GM06990 (cell line): ENCODE results near the gene OR52W1.

ENCODE experiments used
- DNase-seq: peaks from one replicate; pipeline ENCODE4 v3.0.0-alpha.2; 2011; ENCODE audit not compliant: insufficient read length; ENCODE audit errors: extremely low read depth
- H3K27me3 ChIP-seq: replicated peaks from 2 replicates; pipeline ENCODE4 v1.6.0; 2011; ENCODE audit warnings: low read length; ENCODE audit not compliant: control insufficient read depth, insufficient read depth
- H3K36me3 ChIP-seq: 2 replicates; pipeline ENCODE4 v1.5.1; 2011; ENCODE audit warnings: low read length; ENCODE audit not compliant: control insufficient read depth, insufficient read depth
- H3K4me3 ChIP-seq: replicated peaks from 2 replicates; pipeline ENCODE4 v1.5.1; 2011; ENCODE audit warnings: low read depth, mild to moderate bottlenecking, control low read depth, low read length
- TF ChIP-seq, protein P1 (sequence below): IDR thresholded peaks from 2 replicates; pipeline ENCODE4 v1.5.1; 2011; ENCODE audit warnings: low read length, control low read depth, mild to moderate bottlenecking, inconsistent platforms; ENCODE audit not compliant: insufficient read depth, poor library complexity, severe bottlenecking

OR52W1 gene, protein sequence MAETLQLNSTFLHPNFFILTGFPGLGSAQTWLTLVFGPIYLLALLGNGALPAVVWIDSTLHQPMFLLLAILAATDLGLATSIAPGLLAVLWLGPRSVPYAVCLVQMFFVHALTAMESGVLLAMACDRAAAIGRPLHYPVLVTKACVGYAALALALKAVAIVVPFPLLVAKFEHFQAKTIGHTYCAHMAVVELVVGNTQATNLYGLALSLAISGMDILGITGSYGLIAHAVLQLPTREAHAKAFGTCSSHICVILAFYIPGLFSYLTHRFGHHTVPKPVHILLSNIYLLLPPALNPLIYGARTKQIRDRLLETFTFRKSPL

DNA sequence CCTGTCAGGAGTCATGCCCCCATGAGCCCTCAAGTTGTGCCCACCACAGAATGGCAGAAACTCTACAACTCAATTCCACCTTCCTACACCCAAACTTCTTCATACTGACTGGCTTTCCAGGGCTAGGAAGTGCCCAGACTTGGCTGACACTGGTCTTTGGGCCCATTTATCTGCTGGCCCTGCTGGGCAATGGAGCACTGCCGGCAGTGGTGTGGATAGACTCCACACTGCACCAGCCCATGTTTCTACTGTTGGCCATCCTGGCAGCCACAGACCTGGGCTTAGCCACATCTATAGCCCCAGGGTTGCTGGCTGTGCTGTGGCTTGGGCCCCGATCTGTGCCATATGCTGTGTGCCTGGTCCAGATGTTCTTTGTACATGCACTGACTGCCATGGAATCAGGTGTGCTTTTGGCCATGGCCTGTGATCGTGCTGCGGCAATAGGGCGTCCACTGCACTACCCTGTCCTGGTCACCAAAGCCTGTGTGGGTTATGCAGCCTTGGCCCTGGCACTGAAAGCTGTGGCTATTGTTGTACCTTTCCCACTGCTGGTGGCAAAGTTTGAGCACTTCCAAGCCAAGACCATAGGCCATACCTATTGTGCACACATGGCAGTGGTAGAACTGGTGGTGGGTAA, at the start of gene OR52W1:
Gene OR52W1, plus strand, starts transcription at position 51 of the 637 bp plus-strand sequence. Its CDS starts 0 bp downstream, at position 51.
- DNase-seq: no peak
- no peak within 1 kb of the TSS for H3K4me3 ChIP-seq
- no peaks in the 10 kb centered on the region for H3K36me3 ChIP-seq
- no peaks in the 10 kb centered on the region for H3K27me3 ChIP-seq
- TF ChIP-seq, protein P1, sequence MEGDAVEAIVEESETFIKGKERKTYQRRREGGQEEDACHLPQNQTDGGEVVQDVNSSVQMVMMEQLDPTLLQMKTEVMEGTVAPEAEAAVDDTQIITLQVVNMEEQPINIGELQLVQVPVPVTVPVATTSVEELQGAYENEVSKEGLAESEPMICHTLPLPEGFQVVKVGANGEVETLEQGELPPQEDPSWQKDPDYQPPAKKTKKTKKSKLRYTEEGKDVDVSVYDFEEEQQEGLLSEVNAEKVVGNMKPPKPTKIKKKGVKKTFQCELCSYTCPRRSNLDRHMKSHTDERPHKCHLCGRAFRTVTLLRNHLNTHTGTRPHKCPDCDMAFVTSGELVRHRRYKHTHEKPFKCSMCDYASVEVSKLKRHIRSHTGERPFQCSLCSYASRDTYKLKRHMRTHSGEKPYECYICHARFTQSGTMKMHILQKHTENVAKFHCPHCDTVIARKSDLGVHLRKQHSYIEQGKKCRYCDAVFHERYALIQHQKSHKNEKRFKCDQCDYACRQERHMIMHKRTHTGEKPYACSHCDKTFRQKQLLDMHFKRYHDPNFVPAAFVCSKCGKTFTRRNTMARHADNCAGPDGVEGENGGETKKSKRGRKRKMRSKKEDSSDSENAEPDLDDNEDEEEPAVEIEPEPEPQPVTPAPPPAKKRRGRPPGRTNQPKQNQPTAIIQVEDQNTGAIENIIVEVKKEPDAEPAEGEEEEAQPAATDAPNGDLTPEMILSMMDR: no peak

DNA sequence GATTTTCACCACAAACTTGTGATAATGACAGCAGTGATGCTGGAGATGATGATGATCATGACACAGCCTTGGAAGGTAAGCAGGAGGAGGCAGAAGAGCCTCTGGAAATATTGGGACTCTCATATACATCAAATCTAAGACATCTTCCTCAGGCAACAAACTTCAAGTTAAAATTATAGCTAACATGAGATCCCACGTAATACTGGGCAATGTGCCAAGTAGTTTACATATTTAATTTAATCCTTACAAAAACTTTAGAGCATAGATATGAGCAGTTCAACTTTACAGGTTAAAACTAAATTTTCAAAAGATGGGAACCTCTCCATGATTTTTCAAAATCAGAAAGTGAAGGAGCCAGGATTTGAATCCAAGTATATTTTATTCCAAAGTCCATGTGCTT, 47.9 kb upstream of the OR52W1 start:
- H3K4me3 ChIP-seq: no peak overlapping the region
- TF ChIP-seq, protein P1: no peak
- H3K27me3 ChIP-seq: no peaks in the 10 kb centered on the region
- DNase-seq: no peak
- no peaks in the 10 kb centered on the region for H3K36me3 ChIP-seq

DNA sequence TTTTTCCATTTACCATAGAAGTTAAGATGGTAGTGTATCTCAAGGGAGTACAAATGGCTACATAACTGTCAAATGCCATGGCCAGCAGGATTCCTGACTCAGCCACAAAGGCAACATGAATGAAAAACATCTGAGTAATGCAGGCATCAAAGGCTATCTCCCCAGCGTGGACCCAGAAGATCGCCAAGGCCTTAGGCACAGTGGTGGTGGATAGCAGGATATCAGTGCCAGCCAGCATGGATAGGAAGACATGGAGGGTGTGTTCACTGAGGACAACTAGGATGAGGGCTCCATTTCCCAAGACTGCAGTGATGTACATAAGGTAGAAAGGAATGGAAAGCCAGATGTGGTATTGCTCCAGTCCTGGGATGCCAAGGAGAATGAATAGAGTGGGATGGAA, 46.9 kb upstream of the OR52W1 start:
- H3K36me3 ChIP-seq: no peaks in the 10 kb centered on the region
- no peak for DNase-seq
- TF ChIP-seq, protein P1: no peak
- H3K4me3 ChIP-seq: no peak overlapping the region
- no peaks in the 10 kb centered on the region for H3K27me3 ChIP-seq

DNA sequence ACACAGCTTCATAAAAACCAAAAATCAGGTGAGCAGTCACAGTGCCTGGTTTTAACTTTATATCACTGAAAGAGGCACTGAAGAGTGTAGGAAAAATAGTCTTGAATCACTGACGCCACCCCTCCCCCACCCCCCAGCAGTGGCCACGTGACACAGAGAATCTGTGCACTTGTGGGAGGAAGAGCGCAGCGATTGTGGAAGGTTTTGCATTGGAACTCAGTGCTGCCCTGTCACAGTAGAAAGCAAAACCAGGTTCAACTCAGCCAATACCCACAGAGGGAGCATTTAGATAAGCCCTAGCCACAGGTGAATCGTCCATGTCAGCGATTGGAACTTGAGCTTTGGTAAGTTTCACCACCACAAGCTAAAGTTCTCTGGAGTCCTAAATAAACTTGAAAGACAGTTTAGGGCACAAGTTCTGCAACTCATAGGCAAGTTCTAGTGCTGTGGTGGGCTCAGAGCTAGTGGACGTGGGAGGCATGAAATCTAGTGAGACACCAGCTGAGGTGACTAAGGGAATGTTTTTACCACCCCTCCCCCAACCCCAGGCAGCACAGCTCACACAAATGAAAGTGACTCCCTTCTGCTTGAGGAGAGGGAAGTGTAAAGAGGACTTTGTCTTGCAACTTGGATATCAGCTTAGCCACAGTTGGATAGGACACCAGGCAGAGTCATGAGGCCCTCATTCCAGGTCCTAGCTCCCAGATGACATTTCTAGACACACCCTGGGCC, 42.2 kb upstream of the OR52W1 start:
- no peak overlapping the region for H3K4me3 ChIP-seq
- H3K36me3 ChIP-seq: no peaks in the 10 kb centered on the region
- no peak for DNase-seq
- TF ChIP-seq, protein P1: no peak
- no peaks in the 10 kb centered on the region for H3K27me3 ChIP-seq

DNA sequence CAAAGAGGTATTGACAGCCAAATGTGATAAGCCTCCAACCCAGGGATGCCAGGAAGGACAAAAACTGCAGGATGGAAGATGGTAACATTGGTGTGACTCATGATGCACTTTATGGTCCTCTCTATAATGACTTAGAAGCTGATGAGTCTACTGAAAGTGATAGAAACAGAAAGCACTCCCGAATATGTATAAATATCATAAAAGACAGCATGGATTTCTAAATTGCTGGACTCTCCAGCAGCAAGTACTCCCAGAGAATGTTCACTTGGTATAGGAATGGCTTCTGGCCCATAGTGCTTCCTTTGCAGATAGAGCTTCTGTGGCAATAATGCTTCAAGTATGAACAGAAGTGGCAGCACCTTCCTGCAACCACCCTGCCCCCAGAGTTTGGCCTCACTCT, 28.8 kb upstream of the OR52W1 start, which contains the start of gene OR52B2:
Gene OR52B2, minus strand, starts transcription at position 101 of the 400 bp plus-strand sequence. Its CDS starts 0 bp downstream, at position 101.
- TF ChIP-seq, protein P1: no peak
- Histone ChIP-seq H3K36me3 (no peaks in the 10 kb centered on the region), H3K27me3 (no peaks in the 10 kb centered on the region), H3K4me3 (no peak within 1 kb of the TSS)
- no peak for DNase-seq
